ENCODE data around the gene POLR2L.

GRCh38 chr11:794013-794765, 48.1 kb downstream of the POLR2L start:
- no peak for TF ChIP-seq EZH2 (IDR thresholded peaks at IDR 0.05; ENCODE audit: borderline replicate concordance, insufficient read depth, low read depth, low read length, poor library complexity, severe bottlenecking)
- no peak for TF ChIP-seq CTCF (IDR thresholded peaks at IDR 0.05)
